ENCODE data around the gene PCNA.
"Not testable (repeated sequence)": the region's sequence is repeated elsewhere in the genome, so short reads cannot be mapped to it uniquely, and the experiment has no call there.

Gene PCNA

DNA sequence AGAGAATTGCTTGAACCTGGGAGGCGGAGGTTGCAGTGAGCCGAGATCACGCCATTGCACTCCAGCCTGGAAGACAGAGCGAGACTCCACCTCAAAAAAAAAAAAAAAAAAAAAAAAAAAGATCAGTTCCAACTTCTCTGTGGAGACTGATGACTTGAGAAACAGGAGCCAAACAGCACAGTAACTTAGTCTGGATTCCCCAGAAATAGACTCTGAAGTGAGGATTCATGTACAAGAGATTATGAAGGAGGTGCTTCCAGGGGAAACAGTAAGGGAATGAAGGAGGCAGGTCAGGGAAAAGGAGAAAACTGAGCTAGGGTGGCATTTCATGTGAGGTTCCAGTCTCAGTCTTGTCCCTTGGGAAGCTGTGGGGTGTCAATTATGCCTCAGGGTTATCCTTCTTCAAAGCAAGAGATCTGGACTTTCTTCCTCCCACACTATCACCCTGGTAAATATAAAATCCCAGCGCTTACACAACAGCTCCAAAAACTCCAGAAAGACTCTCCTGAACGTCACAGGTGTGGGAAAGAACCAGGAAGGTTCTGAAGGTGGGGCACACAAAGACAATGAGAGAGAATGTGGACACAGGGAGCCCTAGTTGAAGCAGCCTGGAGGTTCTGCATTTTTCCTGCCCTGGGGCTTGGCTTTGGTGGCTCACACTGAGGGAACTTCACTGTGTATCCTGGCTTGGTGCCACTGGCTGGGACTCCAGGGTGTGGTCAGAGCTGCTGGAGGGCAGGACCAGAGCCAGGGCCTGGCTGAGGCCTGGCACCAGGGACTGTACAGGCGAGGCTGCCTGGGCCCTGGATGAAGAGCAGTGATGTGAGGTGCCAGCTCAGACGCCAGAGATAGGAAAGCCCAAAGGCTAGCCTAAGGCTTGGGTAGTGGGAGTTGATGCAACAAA lies 46.8 kb downstream of the PCNA start:
- peak overlapping the region in 20 of 21 experiments; percentile 0 to 70 (median 50) for H3K27ac ChIP-seq
- no peak overlapping the region for H3K4me3 ChIP-seq

GRCh38 chr20:5071942-5072341 lies 47.8 kb downstream of the PCNA start:
- H3K27ac ChIP-seq: peak overlapping the region in 1 of 21 experiments; percentile 5
- not testable (repeated sequence) for H3K4me3 ChIP-seq

DNA sequence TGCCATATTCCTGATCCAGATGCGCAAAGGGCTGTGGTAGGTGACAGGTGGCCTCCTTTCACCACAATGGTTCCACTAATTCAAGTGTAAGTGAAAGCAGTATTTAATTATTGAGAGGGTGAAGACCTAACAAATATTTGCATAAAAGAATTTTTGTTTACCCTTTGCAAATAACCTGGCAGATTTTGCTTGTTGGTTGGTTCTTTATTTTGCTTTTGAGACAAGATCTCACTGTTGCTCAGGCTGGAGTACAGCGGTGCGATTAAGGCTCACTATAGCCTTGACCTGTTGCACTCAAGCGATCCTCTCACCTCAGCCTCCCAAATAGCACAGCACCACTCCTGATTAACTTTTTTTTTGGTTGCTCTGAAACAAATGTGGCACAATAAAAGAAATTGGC lies 49.2 kb downstream of the PCNA start:
- no peak overlapping the region for H3K27ac ChIP-seq
- no peak overlapping the region for H3K4me3 ChIP-seq

GRCh38 chr20:5070081-5070480 lies 49.7 kb downstream of the PCNA start:
- no peak overlapping the region for H3K4me3 ChIP-seq
- H3K27ac ChIP-seq: no peak overlapping the region

- Histone ChIP-seq H3K27ac (no peak overlapping the region), H3K4me3 (no peak overlapping the region)
Measured at GRCh38 chr20:5069141-5069806, 50.5 kb downstream of the PCNA start.

GRCh38 chr20:5067877-5068645 lies 51.7 kb downstream of the PCNA start:
- H3K27ac ChIP-seq: no peak overlapping the region
- no peak overlapping the region for H3K4me3 ChIP-seq

DNA sequence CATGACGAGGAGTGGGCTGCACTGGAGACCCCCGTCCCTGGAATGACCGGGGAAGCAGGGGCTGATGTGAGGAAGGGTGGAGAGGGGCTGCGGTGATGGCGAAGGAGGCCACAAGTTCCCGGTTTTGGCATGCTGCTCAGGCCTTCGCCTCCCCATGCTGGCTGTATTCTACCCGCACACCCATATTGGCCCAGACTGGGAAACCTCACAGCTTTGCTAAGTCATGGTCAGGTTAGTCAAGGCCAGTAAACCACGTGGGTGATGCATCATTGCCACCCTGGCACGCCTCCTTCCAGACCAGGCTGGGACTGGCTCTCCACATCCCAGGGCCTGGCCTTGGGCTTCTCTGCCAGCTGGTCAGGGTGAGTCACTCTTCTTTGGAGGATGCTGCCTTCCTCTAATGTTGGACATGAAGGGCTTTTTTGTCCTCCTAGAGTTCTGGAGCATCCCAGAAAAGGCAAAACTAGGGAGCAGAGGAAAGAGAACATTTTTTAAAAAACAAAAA lies 53.8 kb downstream of the PCNA start:
- Histone ChIP-seq H3K4me3 (no peak overlapping the region), H3K27ac (peak overlapping the region in 16 of 21 experiments; percentile 3 to 81 (median 56))

- peak overlapping the region in 16 of 21 experiments; percentile 3 to 81 (median 56) for H3K27ac ChIP-seq
- no peak overlapping the region for H3K4me3 ChIP-seq
Measured at GRCh38 chr20:5065166-5065878, 54.4 kb downstream of the PCNA start.
